Smooth muscle cell (in vitro differentiated cells): ENCODE data around the gene MPPE1. TPM values are rescaled to one million over a fixed set of nuclear protein-coding genes. Genes with fewer than 3 reads are reported as not detected.
A peak's percentile ranks its signal among the peaks of the same experiment; 100 is the strongest.
"Not testable (repeated sequence)": the region's sequence is repeated elsewhere in the genome, so short reads cannot be mapped to it uniquely, and the experiment has no call there.

Experiments
- DNase-seq: peaks from one replicate; lab custom pipeline; 2025; ENCODE audit not compliant: unreplicated experiment; lab: John Stamatoyannopoulos, UW
- H2AFZ ChIP-seq: fragments of 200-600 bp; sonication (generic); 2 replicates; pipeline ENCODE4 v1.6.0; 2016; ENCODE audit warnings: antibody characterized with exemption, low read depth, mild to moderate bottlenecking
- H3F3A ChIP-seq: fragments of 200-600 bp; sonication (generic); 2 replicates; pipeline ENCODE4 v1.6.0; 2017; ENCODE audit warnings: antibody characterized with exemption, low read depth
- H3K27ac ChIP-seq: fragments of 200-600 bp; sonication (generic); 2 replicates; pipeline ENCODE4 v1.5.1; 2016; ENCODE audit warnings: low read depth, mild to moderate bottlenecking
- H3K27me3 ChIP-seq: fragments of 200-600 bp; sonication (generic); 2 replicates; pipeline ENCODE4 v1.6.1; 2016; ENCODE audit warnings: low read depth, mild to moderate bottlenecking
- H3K36me3 ChIP-seq: fragments of 200-600 bp; sonication (generic); 2 replicates; pipeline ENCODE4 v1.5.1; 2016; ENCODE audit warnings: low read depth
- H3K4me1 ChIP-seq: fragments of 200-600 bp; sonication (generic); 2 replicates; pipeline ENCODE4 v1.5.1; 2016; ENCODE audit warnings: low read depth
- H3K4me2 ChIP-seq: fragments of 200-600 bp; sonication (generic); 2 replicates; pipeline ENCODE4 v1.6.0; 2016; ENCODE audit warnings: mild to moderate bottlenecking
- H3K4me3 ChIP-seq: fragments of 200-600 bp; sonication (generic); 2 replicates; pipeline ENCODE4 v1.5.1; 2016; ENCODE audit warnings: mild to moderate bottlenecking
- H3K79me2 ChIP-seq: fragments of 200-600 bp; sonication (generic); 2 replicates; pipeline ENCODE4 v1.6.0; 2016; ENCODE audit warnings: low read depth, mild to moderate bottlenecking
- H3K9ac ChIP-seq: fragments of 200-600 bp; sonication (generic); 2 replicates; pipeline ENCODE4 v1.6.0; 2016; ENCODE audit warnings: low read depth
- H3K9me3 ChIP-seq: fragments of 200-600 bp; sonication (generic); replicated peaks from 2 replicates; pipeline ENCODE4 v1.5.1; 2016; ENCODE audit warnings: low read depth
- H4K20me1 ChIP-seq: fragments of 200-600 bp; sonication (generic); 2 replicates; pipeline ENCODE4 v1.6.0; 2016; ENCODE audit warnings: low read depth
- CTCF ChIP-seq: fragments of 200-600 bp; sonication (generic); IDR thresholded peaks from 2 replicates; pipeline ENCODE4 v1.5.1; 2017; ENCODE audit warnings: borderline replicate concordance, mild to moderate bottlenecking, antibody characterized with exemption; ENCODE audit not compliant: insufficient read depth, poor library complexity, severe bottlenecking
- WGBS: methylation state at CpG from one replicate; pipeline ENCODE4 v1.1.7; 2016; ENCODE audit warnings: low lambda C conversion rate; 5-methylcytosine and 5-hydroxymethylcytosine counted together
- polyA plus RNA-seq: library from polyadenylated mRNA; unstranded; fragments of >200 nt; fragmentation: Nextera tagmentation; extraction: Ambion mirVana; gene quantifications from 2 replicates; pipeline ENCODE4 v1.2.1, GENCODE V29; 2016
- total RNA-seq: library from RNA; depleted of rRNA; stranded (reverse); fragments of >200 nt; gene quantifications from 2 replicates; pipeline ENCODE4 v1.2.3, GENCODE V29; 2014

The MPPE1 gene
- total and polyA plus RNA-seq, 2 experiments from 2014 or later, result 33.6 to 73.1 TPM

GRCh38 chr18:11946756-11947155 is 38.6 kb upstream of the MPPE1 start:
- H3K9ac ChIP-seq, result peak overlapping the region; percentile 72
- DNase-seq, result no peak
- 11% methylated on average over 3 of the region's 3 CpGs for WGBS
- peaks cover 19% of the 10 kb centered on the region for H3K4me1 ChIP-seq
- no peaks in the 10 kb centered on the region for H3K27me3 ChIP-seq
- H3K36me3 ChIP-seq, result no peaks in the 10 kb centered on the region
- peak overlapping the region; percentile 85 for H3K27ac ChIP-seq
- no peaks in the 10 kb centered on the region for H3K9me3 ChIP-seq
- peak overlapping the region; percentile 42 for H3K4me3 ChIP-seq
- no peaks in the 10 kb centered on the region for H3K79me2 ChIP-seq
- TF ChIP-seq CTCF, result no peak
- peak overlapping the region; percentile 83 for H3K4me2 ChIP-seq
- H2AFZ ChIP-seq, result no peak overlapping the region
- no peaks in the 10 kb centered on the region for H4K20me1 ChIP-seq
- H3F3A ChIP-seq, result peaks cover 22% of the 10 kb centered on the region

- peak overlapping the region; percentile 72 for H3K9ac ChIP-seq
- peak overlapping the region; percentile 85 for H3K27ac ChIP-seq
- not testable (repeated sequence) for H3K36me3 ChIP-seq, H3K9me3 ChIP-seq, H2AFZ ChIP-seq, H4K20me1 ChIP-seq, H3K27me3 ChIP-seq, H3K79me2 ChIP-seq, DNase-seq
- peaks cover 19% of the 10 kb centered on the region for H3K4me1 ChIP-seq
- WGBS, result 59% methylated on average over 22 of the region's 22 CpGs
- peak overlapping the region; percentile 42 for H3K4me3 ChIP-seq
- peaks cover 22% of the 10 kb centered on the region for H3F3A ChIP-seq
- H3K4me2 ChIP-seq, result peak overlapping the region; percentile 83
Observed at GRCh38 chr18:11945834-11946659, 37.9 kb upstream of the MPPE1 start.

GRCh38 chr18:11944786-11945185 is 36.7 kb upstream of the MPPE1 start:
- Histone ChIP-seq H3K4me2 (no peak overlapping the region), H3K9me3 (no peaks in the 10 kb centered on the region), H3K4me1 (peaks cover 19% of the 10 kb centered on the region), H3F3A (peaks cover 17% of the 10 kb centered on the region), H2AFZ (no peak overlapping the region), H3K9ac (no peak overlapping the region), H3K36me3 (no peaks in the 10 kb centered on the region), H3K27me3 (no peaks in the 10 kb centered on the region), H3K79me2 (no peaks in the 10 kb centered on the region), H3K27ac (no peak overlapping the region), H4K20me1 (no peaks in the 10 kb centered on the region), H3K4me3 (no peak overlapping the region)
- DNase-seq, result no peak
- 96% methylated on average over 5 of the region's 5 CpGs for WGBS
- TF ChIP-seq CTCF, result no peak

GRCh38 chr18:11944252-11944651 is 36.1 kb upstream of the MPPE1 start:
- no peak for TF ChIP-seq CTCF

More at GRCh38 chr18:11944252-11944651, 36.1 kb upstream of the MPPE1 start:
- Histone ChIP-seq H3K27ac (no peak overlapping the region), H4K20me1 (no peaks in the 10 kb centered on the region), H3K4me3 (no peak overlapping the region), H3K9me3 (no peaks in the 10 kb centered on the region), H2AFZ (no peak overlapping the region), H3K4me1 (peaks cover 19% of the 10 kb centered on the region), H3K79me2 (no peaks in the 10 kb centered on the region), H3F3A (peaks cover 16% of the 10 kb centered on the region), H3K4me2 (no peak overlapping the region), H3K27me3 (no peaks in the 10 kb centered on the region), H3K9ac (no peak overlapping the region), H3K36me3 (no peaks in the 10 kb centered on the region)
- DNase-seq, result no peak
- 98% methylated on average over 4 of the region's 4 CpGs for WGBS
